GM12878 (cell line): ENCODE data around the gene TDP2. TPM values are rescaled to one million over a fixed set of nuclear protein-coding genes. Genes with fewer than 3 reads are reported as not detected.

Source experiments
- ATAC-seq: fragments of 200-7000 bp; cut with Tn5 transposase; 3 replicates; pipeline ENCODE4 v1.9.1; 2020; ENCODE audit warnings: mild to moderate bottlenecking, moderate library complexity
- BruUV-seq: library from RNA; stranded (reverse); fragments of 400-500 nt; replicated peaks from 2 replicates; lab custom pipeline; 2021; lab: Mats Ljungman, UMichigan
- CTCF ChIA-PET: fragments of 300-600 bp; sonication (Branson Sonifier 250); formaldehyde crosslinking; extraction: SDS; loops from one replicate; lab custom pipeline; 2021; ENCODE audit warnings: inconsistent platforms; lab: Yijun Ruan, JAX
- POLR2A ChIA-PET: fragments of 350-600 bp; formaldehyde crosslinking; extraction: SDS; loops from one replicate; lab custom pipeline; 2021; ENCODE audit warnings: inconsistent platforms; lab: Charles Lee
- RAD21 ChIA-PET: fragments of 300-600 bp; sonication (Branson Sonifier 250); formaldehyde crosslinking; loops from one replicate; lab custom pipeline; 2023; ENCODE audit warnings: antibody characterized with exemption; ENCODE audit not compliant: unreplicated experiment; lab: Charles Lee
- SMC1A ChIA-PET: fragments of 300-600 bp; sonication (Branson Sonifier 250); formaldehyde crosslinking; loops from one replicate; lab custom pipeline; 2023; ENCODE audit not compliant: unreplicated experiment, uncharacterized antibody; lab: Charles Lee
- DNase-seq: peaks from one replicate; pipeline ENCODE4 v3.0.0-alpha.2; 2011; ENCODE audit warnings: low read depth, low spot score
- FAIRE-seq: peaks from 3 replicates; lab custom pipeline; 2011; peaks lifted over from hg19 to GRCh38; lab: Jason Lieb, UNC
- H2AFZ ChIP-seq: 2 replicates; pipeline ENCODE4 v1.6.0; 2011; ENCODE audit warnings: low read depth, low read length, control low read depth; ENCODE audit not compliant: control insufficient read depth
- H3K27ac ChIP-seq: 2 replicates; pipeline ENCODE4 v1.5.1; 2011; ENCODE audit warnings: control low read depth; ENCODE audit not compliant: control insufficient read depth, insufficient read depth
- H3K27me3 ChIP-seq, 2 experiments: replicated peaks in 1 of 2; 2 replicates each; pipeline versions ENCODE4 v1.6.0 to v1.6.1; 2011; ENCODE audit warnings: low read length in 1 of 2; ENCODE audit not compliant: control insufficient read depth in 2 of 2, insufficient read depth in 2 of 2
- H3K36me3 ChIP-seq, 2 experiments: 2 replicates each; pipeline ENCODE4 v1.5.1; 2011; ENCODE audit warnings: low read length in 1 of 2; ENCODE audit not compliant: control insufficient read depth in 2 of 2, insufficient read depth in 2 of 2
- H3K4me1 ChIP-seq: 2 replicates; pipeline ENCODE4 v1.6.1; 2011; ENCODE audit warnings: mild to moderate bottlenecking, low read length, moderate library complexity, mixed read lengths; ENCODE audit not compliant: control insufficient read depth, insufficient read depth
- H3K4me2 ChIP-seq: 2 replicates; pipeline ENCODE4 v1.6.0; 2011; ENCODE audit warnings: control low read depth; ENCODE audit not compliant: control insufficient read depth, insufficient read depth
- H3K4me3 ChIP-seq: fragments of 200-600 bp; sonication (generic); 2 replicates; pipeline ENCODE4 v1.5.1; 2016
- H3K79me2 ChIP-seq: 2 replicates; pipeline ENCODE4 v1.6.0; 2011; ENCODE audit warnings: low read length; ENCODE audit not compliant: control insufficient read depth, insufficient read depth
- H3K9ac ChIP-seq: 2 replicates; pipeline ENCODE4 v1.8.0; 2011; ENCODE audit warnings: low read length, control low read depth, mixed read lengths; ENCODE audit not compliant: control insufficient read depth, insufficient read depth
- H3K9me3 ChIP-seq: replicated peaks from 3 replicates; pipeline ENCODE4 v1.5.1; 2011; ENCODE audit warnings: mild to moderate bottlenecking, low read length; ENCODE audit not compliant: control insufficient read depth, insufficient read depth
- H4K20me1 ChIP-seq: 2 replicates; pipeline ENCODE4 v1.6.0; 2011; ENCODE audit not compliant: control insufficient read depth, insufficient read depth
- BMI1 ChIP-seq: fragments of 450-650 bp; IDR thresholded peaks from 2 replicates; pipeline ENCODE4 v1.6.1; 2016; ENCODE audit warnings: mild to moderate bottlenecking, moderate library complexity, borderline replicate concordance
- BRCA1 ChIP-seq: IDR thresholded peaks from 2 replicates; pipeline ENCODE4 v1.6.1; 2011; ENCODE audit warnings: low read depth, low read length, improper control_type of control experiment
- CHD4 ChIP-seq: fragments of 200-600 bp; sonication (generic); IDR thresholded peaks from 2 replicates; pipeline ENCODE4 v1.6.1; 2016; ENCODE audit warnings: mild to moderate bottlenecking
- FOXM1 ChIP-seq: IDR thresholded peaks from 2 replicates; pipeline ENCODE4 v1.6.1; 2012; ENCODE audit warnings: low read depth, mild to moderate bottlenecking, inconsistent platforms, low read length, moderate library complexity
- MEF2B ChIP-seq: fragments of 450-650 bp; IDR thresholded peaks from 2 replicates; pipeline ENCODE4 v1.6.1; 2018; ENCODE audit warnings: mild to moderate bottlenecking, moderate library complexity; ENCODE audit not compliant: partially characterized antibody, poor library complexity, severe bottlenecking
- SMC3 ChIP-seq: IDR thresholded peaks from 2 replicates; pipeline ENCODE4 v1.6.1; 2011; ENCODE audit warnings: low read length, improper control_type of control experiment, borderline replicate concordance
- SUZ12 ChIP-seq: fragments of 200-600 bp; sonication (generic); IDR thresholded peaks from one replicate; pipeline ENCODE4 v1.6.1; 2018; ENCODE audit warnings: antibody characterized with exemption, mild to moderate bottlenecking; ENCODE audit not compliant: unreplicated experiment
- WGBS: methylation state at CpG from one replicate; pipeline ENCODE4 v1.1.6; 2016; ENCODE audit warnings: low lambda C conversion rate; ENCODE audit not compliant: insufficient replicate concordance, insufficient coverage; ENCODE audit errors: missing lambda C conversion rate; 5-methylcytosine and 5-hydroxymethylcytosine counted together
- in situ Hi-C: fragments of 300-500 bp; cut with MboI; formaldehyde crosslinking; loops from 9 replicates; pipeline ENCODE4 v1.14.3; 2018; ENCODE audit warnings: mixed read lengths
- intact Hi-C: fragments of 100-400 bp; cut with micrococcal nuclease; formaldehyde crosslinking; loops from one replicate; pipeline ENCODE4 v1.14.2; 2022; ENCODE audit not compliant: unreplicated experiment
- polyA plus RNA-seq, 11 experiments: library from polyadenylated mRNA; depleted of rRNA in 4 of 11; unstranded in 6 of 11; stranded (reverse) in 5 of 11; fragments of >200 nt; fragmentation: Nextera tagmentation in 4 of 11; fragmentation: Illumina TruSeq in 1 of 11; extraction: Ambion mirVana in 4 of 11; extraction: Trizol in 1 of 11; gene quantifications; 1 replicate in 1 of 11; 2 replicates in 10 of 11; pipeline versions ENCODE4 v1.2.1 to v1.2.3, GENCODE V29; 2011 to 2016; ENCODE audit warnings: inconsistent platforms in 2 of 11, missing spikeins in 2 of 11, low read depth in 1 of 11
- total RNA-seq, 4 experiments: library from RNA; depleted of rRNA in 3 of 4; stranded (reverse); fragments of >200 nt in 3 of 4; fragmentation: Illumina TruSeq in 1 of 4; extraction: Trizol in 1 of 4; gene quantifications; 2 replicates each; pipeline versions ENCODE4 v1.2.1 to v1.2.3, GENCODE V29; 2013 to 2021

Gene TDP2
- total and polyA plus RNA-seq, 10 of the 15 experiments (the other 5 are each of a cell fraction or from before 2014, with no cell fraction given) = 24.4 to 53.3 (median 38.8) TPM

DNA sequence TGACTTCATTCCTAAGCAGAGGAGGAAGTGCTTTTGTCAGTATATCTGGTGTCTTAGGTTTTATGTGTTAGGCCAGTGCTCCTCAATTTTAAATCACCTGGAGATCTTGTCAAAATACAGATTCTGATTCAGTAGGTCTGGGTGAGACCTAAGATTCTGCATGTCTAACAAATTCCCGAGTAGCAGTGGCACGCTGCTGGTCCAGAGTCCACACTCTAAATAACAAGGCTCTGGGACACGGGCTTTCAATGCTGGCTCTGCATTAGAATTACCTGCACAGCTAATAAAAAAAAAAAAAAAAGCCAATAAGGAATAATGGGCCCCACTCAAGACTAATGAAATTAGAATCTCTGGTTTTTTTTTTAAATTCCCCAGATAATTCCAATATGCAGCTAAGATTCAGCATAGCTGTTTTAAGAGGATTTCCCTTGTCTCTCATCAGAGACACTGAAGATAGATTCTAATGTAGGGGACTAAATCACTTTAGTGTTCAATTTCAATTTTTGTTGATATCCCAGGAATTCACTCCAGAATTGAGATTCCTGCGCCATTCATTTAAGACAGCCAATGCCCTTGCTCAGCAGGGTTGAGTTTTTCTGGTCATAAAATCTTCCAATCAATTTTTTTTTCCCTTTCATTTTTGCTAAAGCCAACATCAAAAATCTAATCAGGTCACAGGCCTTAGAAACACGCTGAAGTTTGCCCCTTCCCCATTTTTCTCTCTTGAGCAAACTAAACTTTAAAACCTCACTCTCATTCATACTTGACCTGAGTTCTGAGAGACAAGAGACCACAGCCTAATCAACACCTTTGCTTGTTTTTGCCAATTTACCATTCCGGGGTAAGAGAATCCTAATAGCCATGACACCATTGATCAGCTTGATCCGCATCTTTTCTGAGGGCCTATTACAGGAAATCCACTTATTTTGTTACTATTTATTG lies 2.4 kb downstream of the TDP2 start:
- ChIA-PET CTCF (interaction anchor here (0.8 to 2.1 kb wide), 4 partner anchors 9 to 115 kb away, joined by 3 to 6 read pairs (median 4); no protein-coding TSS in a partner anchor), SMC1A (interaction anchor here (0.9 to 1.7 kb wide), 7 partner anchors 19 to 407 kb away, joined by 3 to 6 read pairs (median 3); no protein-coding TSS in a partner anchor), RAD21 (no interaction called here), POLR2A (interaction anchor here (0.7 to 1.9 kb wide), 4 partner anchors 54 to 362 kb away, joined by 3 to 8 read pairs (median 4); partner anchors contain the start of gene C6orf62)
- Histone ChIP-seq H3K27me3 (no peaks in the 10 kb centered on the region), H3K27ac (no peak overlapping the region), H3K36me3 (peaks cover 0 to 13% of the 10 kb centered on the region in 2 experiments; a peak in 2 of 4 replicates), H3K79me2 (peaks cover 39% of the 10 kb centered on the region), H3K9me3 (no peaks in the 10 kb centered on the region), H3K4me2 (peak overlapping the region; percentile 51), H4K20me1 (no peaks in the 10 kb centered on the region), H2AFZ (no peak overlapping the region), H3K9ac (peak overlapping the region; percentile 38), H3K4me1 (peaks cover 10% of the 10 kb centered on the region), H3K4me3 (no peak overlapping the region; the same call in 1 of the 2 replicates)
- no peak for ATAC-seq
- FAIRE-seq = no peak
- WGBS = 95% methylated on average over 7 of the region's 7 CpGs
- in situ Hi-C loops = no loop called here
- no peak for TF ChIP-seq SUZ12
- no peak for TF ChIP-seq BMI1
- TF ChIP-seq MEF2B = no peak
- TF ChIP-seq FOXM1 = no peak
- no peak for TF ChIP-seq SMC3
- no peak for DNase-seq
- intact Hi-C loops = no loop called here
- no TSS peak for BruUV-seq

DNA sequence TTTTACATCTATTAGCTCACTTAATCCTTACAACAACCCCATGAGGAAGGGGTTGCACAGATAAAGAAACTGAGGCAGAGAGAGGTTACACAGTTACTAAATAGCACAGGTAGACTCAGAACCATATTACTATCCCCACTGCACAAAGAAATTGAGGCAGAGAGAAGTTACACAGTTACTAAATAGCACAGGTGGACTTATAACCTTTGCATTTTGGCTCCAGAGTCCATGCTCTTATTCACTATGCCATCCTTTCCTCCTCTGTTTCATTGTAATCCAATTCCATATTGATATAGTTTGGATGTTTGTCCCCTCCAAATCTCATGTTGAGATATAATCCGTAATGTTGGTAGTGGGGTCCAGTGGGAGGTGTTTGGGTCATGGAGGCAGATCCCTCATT lies 3.5 kb downstream of the TDP2 start:
- no peak overlapping the region for H2AFZ ChIP-seq
- no peak for TF ChIP-seq CHD4
- no peak for TF ChIP-seq BRCA1
- TF ChIP-seq, all 136 proteins: peak for 0
- POLR2A ChIA-PET = no interaction called here
- SMC1A ChIA-PET = no interaction called here
- intact Hi-C loops (no loop called here), in situ Hi-C loops (no loop called here)
- WGBS = 94% methylated on average over 1 of the region's 1 CpG
- H3K9me3 ChIP-seq = no peaks in the 10 kb centered on the region
- H3K4me2 ChIP-seq = no peak overlapping the region
- no peak overlapping the region for H3K4me3 ChIP-seq
- ATAC-seq (no peak), FAIRE-seq (no peak), DNase-seq (no peak)
- H3K36me3 ChIP-seq = peaks cover 0 to 19% of the 10 kb centered on the region in 2 experiments; a peak in 2 of 4 replicates
- peaks cover 8% of the 10 kb centered on the region for H3K4me1 ChIP-seq
- H3K9ac ChIP-seq = no peak overlapping the region
- no peaks in the 10 kb centered on the region for H4K20me1 ChIP-seq
- BruUV-seq = no TSS peak
- H3K79me2 ChIP-seq = peaks cover 36% of the 10 kb centered on the region
- RAD21 ChIA-PET = no interaction called here
- H3K27ac ChIP-seq = no peak overlapping the region
- no peaks in the 10 kb centered on the region for H3K27me3 ChIP-seq
- CTCF ChIA-PET = interaction anchor here (1.3 kb wide), 1 partner anchor 82 kb away, joined by 5 read pairs; no protein-coding TSS in a partner anchor
